B cell (primary cell): ENCODE results near the gene CEP295NL.

Source experiments
- CTCF ChIP-seq: fragments of 200-600 bp; IDR thresholded peaks from one replicate; pipeline ENCODE4 v1.8.0; 2022; ENCODE audit warnings: antibody characterized with exemption, mild to moderate bottlenecking
- EZH2 ChIP-seq: IDR thresholded peaks from 2 replicates; pipeline ENCODE4 v1.6.1; 2012; ENCODE audit warnings: borderline replicate concordance, low read depth, mild to moderate bottlenecking, moderate library complexity, low read length; ENCODE audit not compliant: insufficient read depth, poor library complexity, severe bottlenecking

- no peak for TF ChIP-seq EZH2
- no peak for TF ChIP-seq CTCF
Observed at GRCh38 chr17:78878261-78878660, 24.7 kb downstream of the CEP295NL start.
